ENCODE measurements around the gene TXNDC2. TPM values are rescaled to one million over a fixed set of nuclear protein-coding genes. Genes with fewer than 3 reads are reported as not detected.
A peak's percentile ranks its signal among the peaks of the same experiment; 100 is the strongest.
"Not testable (repeated sequence)": the region's sequence is repeated elsewhere in the genome, so short reads cannot be mapped to it uniquely, and the experiment has no call there.

Gene TXNDC2
- total RNA-seq, 1 donor from 2014 or later = not detected

- DNase-seq (ENCODE audit: low read depth) = no peak
These were observed 1.7 kb upstream of the TXNDC2 start for GRCh38 chr18:9884090-9884489.

GRCh38 chr18:9884532-9885140 lies 1.1 kb upstream of the TXNDC2 start:
- no peak for DNase-seq (ENCODE audit: low read depth)

- DNase-seq (ENCODE audit: low read depth) = no peak
These were observed 204 bp downstream of the TXNDC2 start for GRCh38 chr18:9886005-9886348.

GRCh38 chr18:9887992-9888391 lies 2.2 kb downstream of the TXNDC2 start:
- no peak for DNase-seq (ENCODE audit: low read depth)

- DNase-seq (ENCODE audit: low read depth) = no peak
These were observed 4.4 kb downstream of the TXNDC2 start for GRCh38 chr18:9890196-9890595.

- DNase-seq (ENCODE audit: low read depth) = no peak
These were observed 5.2 kb downstream of the TXNDC2 start for GRCh38 chr18:9890957-9891356.

GRCh38 chr18:9891515-9891914 lies 5.7 kb downstream of the TXNDC2 start:
- DNase-seq (ENCODE audit: low read depth) = not testable (repeated sequence)

GRCh38 chr18:9894454-9895068 lies 8.8 kb downstream of the TXNDC2 start:
- DNase-seq (ENCODE audit: low read depth) = no peak

- no peak for DNase-seq (ENCODE audit: low read depth)
These were observed 11.4 kb downstream of the TXNDC2 start for GRCh38 chr18:9897129-9897528.

GRCh38 chr18:9897787-9898291 lies 12.1 kb downstream of the TXNDC2 start:
- not testable (repeated sequence) for DNase-seq (ENCODE audit: low read depth)

GRCh38 chr18:9898792-9899549 lies 13.2 kb downstream of the TXNDC2 start:
- no peak for DNase-seq (ENCODE audit: low read depth)

- not testable (repeated sequence) for DNase-seq (ENCODE audit: low read depth)
These were observed 13.8 kb downstream of the TXNDC2 start for GRCh38 chr18:9899550-9899930.

GRCh38 chr18:9900699-9901098 lies 14.9 kb downstream of the TXNDC2 start:
- DNase-seq (ENCODE audit: low read depth) = no peak

- no peak for DNase-seq (ENCODE audit: low read depth)
These were observed 15.6 kb downstream of the TXNDC2 start for GRCh38 chr18:9901377-9901776.

GRCh38 chr18:9902264-9902663 lies 16.5 kb downstream of the TXNDC2 start:
- DNase-seq (ENCODE audit: low read depth) = not testable (repeated sequence)

GRCh38 chr18:9902832-9903231 lies 17.1 kb downstream of the TXNDC2 start:
- DNase-seq (ENCODE audit: low read depth) = no peak

- peak; percentile 32 for DNase-seq (ENCODE audit: low read depth)
These were observed 19.7 kb downstream of the TXNDC2 start for GRCh38 chr18:9905401-9905922.

- no peak for DNase-seq (ENCODE audit: low read depth)
These were observed 20.7 kb downstream of the TXNDC2 start for GRCh38 chr18:9906481-9906880.

GRCh38 chr18:9907867-9908266 lies 22.1 kb downstream of the TXNDC2 start:
- no peak for DNase-seq (ENCODE audit: low read depth)

- no peak for DNase-seq (ENCODE audit: low read depth)
These were observed 24.3 kb downstream of the TXNDC2 start for GRCh38 chr18:9910071-9910470.

- DNase-seq (ENCODE audit: low read depth) = no peak
These were observed 24.9 kb downstream of the TXNDC2 start for GRCh38 chr18:9910661-9911060.

GRCh38 chr18:9911226-9911625 lies 25.5 kb downstream of the TXNDC2 start:
- no peak for DNase-seq (ENCODE audit: low read depth)
